SK-N-MC (cell line): ENCODE results near the gene CRKL.

ENCODE experiments used
- EZH2 ChIP-seq: fragments of 200-600 bp; sonication (generic); IDR thresholded peaks from one replicate; pipeline ENCODE4 v1.6.1; 2017; ENCODE audit warnings: antibody characterized with exemption
- POLR2AphosphoS5 ChIP-seq: IDR thresholded peaks from 2 replicates; pipeline ENCODE4 v1.6.1; 2012; ENCODE audit warnings: mild to moderate bottlenecking, low read depth, low read length, borderline replicate concordance

DNA sequence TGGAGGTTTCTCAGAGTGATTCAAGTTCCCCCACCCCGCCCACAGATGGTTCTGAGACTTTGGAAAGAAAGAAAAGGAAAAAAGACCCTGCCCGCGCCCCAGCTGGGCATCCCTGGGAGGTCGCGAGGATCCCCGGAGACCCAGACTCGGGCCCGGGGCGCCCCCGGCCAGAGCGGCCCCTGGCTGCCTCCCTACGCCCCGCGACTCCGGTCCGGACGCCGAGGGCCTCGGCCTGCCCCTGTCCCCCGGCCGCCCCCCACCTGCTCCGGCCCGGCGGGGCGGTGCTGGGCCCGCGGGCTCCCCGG lies 47.5 kb downstream of the CRKL start:
- TF ChIP-seq EZH2 (no peak), POLR2AphosphoS5 (no peak)
